Lower leg skin (tissue), 3 donors: ENCODE results near the gene PHTF1.

Experiments
- POLR2A ChIP-seq, 2 donors: fragments of 450-650 bp; IDR thresholded peaks; one replicate each; pipeline ENCODE4 v1.6.1; 2016 to 2017; ENCODE audit warnings: antibody characterized with exemption in 2 of 2, mild to moderate bottlenecking in 1 of 2, moderate library complexity in 1 of 2
- TF ChIP-seq, protein P1 (sequence below), 3 donors: fragments of 450-650 bp; IDR thresholded peaks; one replicate each; pipeline ENCODE4 v1.5.1; 2016; ENCODE audit warnings: antibody characterized with exemption in 3 of 3, mild to moderate bottlenecking in 3 of 3, moderate library complexity in 2 of 3

DNA sequence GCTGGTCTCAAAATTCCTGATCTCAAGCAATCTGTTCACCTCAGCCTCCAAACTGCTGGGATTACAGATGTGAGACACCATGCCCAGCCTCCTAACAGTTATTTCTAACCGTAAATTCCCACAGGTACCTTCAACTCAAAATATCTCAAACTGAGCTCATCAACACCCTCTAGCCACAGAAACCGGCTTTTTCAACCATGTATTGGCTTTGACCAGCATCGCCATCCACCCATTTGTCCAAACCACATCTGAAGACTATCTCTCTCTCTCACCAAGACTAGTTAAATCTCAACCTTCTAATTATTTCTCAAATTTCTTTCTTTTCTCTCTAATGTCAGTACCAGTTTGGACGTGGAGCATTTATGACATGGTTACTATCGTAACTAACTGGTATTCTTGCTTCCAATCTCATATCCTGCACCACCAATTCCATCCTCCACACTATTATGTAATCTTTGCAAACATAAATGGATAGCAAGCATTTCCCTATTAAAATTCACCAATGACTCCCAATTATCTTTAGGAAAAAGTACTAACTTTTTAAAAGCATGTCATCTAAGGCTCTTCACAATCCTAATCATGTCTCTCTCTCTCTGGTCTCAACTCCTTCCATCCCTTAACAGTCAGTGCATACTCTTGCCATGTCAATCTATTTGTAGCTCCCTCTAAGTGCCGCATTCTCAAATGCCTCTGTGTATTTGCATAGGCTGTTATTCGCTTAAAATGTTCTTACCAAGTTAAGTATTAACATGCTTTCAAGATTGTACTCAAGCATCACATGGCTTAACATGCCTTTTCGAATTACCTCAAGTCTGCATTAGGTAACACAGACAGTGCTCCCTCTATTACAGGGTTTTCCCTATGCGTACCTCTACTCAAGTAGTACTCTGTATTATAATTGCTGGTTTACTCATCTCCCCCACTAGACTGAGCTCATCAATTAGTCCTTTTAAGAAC lies 34.9 kb upstream of the PHTF1 start:
- TF ChIP-seq POLR2A (IDR thresholded peaks at IDR 0.05) = no peak
- TF ChIP-seq, protein P1, sequence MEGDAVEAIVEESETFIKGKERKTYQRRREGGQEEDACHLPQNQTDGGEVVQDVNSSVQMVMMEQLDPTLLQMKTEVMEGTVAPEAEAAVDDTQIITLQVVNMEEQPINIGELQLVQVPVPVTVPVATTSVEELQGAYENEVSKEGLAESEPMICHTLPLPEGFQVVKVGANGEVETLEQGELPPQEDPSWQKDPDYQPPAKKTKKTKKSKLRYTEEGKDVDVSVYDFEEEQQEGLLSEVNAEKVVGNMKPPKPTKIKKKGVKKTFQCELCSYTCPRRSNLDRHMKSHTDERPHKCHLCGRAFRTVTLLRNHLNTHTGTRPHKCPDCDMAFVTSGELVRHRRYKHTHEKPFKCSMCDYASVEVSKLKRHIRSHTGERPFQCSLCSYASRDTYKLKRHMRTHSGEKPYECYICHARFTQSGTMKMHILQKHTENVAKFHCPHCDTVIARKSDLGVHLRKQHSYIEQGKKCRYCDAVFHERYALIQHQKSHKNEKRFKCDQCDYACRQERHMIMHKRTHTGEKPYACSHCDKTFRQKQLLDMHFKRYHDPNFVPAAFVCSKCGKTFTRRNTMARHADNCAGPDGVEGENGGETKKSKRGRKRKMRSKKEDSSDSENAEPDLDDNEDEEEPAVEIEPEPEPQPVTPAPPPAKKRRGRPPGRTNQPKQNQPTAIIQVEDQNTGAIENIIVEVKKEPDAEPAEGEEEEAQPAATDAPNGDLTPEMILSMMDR (IDR thresholded peaks at IDR 0.05) = no peak
